CD4-positive, alpha-beta T cell treated with Interleukin-10 for 1 hour (primary cell): ENCODE data around the gene POLR1C.
"Not testable (repeated sequence)": the region's sequence is repeated elsewhere in the genome, so short reads cannot be mapped to it uniquely, and the experiment has no call there.

Experiments used
- DNase-seq: peaks from one replicate; pipeline ENCODE4 v3.0.0-alpha.2; 2020

Gene POLR1C, protein sequence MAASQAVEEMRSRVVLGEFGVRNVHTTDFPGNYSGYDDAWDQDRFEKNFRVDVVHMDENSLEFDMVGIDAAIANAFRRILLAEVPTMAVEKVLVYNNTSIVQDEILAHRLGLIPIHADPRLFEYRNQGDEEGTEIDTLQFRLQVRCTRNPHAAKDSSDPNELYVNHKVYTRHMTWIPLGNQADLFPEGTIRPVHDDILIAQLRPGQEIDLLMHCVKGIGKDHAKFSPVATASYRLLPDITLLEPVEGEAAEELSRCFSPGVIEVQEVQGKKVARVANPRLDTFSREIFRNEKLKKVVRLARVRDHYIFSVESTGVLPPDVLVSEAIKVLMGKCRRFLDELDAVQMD

DNA sequence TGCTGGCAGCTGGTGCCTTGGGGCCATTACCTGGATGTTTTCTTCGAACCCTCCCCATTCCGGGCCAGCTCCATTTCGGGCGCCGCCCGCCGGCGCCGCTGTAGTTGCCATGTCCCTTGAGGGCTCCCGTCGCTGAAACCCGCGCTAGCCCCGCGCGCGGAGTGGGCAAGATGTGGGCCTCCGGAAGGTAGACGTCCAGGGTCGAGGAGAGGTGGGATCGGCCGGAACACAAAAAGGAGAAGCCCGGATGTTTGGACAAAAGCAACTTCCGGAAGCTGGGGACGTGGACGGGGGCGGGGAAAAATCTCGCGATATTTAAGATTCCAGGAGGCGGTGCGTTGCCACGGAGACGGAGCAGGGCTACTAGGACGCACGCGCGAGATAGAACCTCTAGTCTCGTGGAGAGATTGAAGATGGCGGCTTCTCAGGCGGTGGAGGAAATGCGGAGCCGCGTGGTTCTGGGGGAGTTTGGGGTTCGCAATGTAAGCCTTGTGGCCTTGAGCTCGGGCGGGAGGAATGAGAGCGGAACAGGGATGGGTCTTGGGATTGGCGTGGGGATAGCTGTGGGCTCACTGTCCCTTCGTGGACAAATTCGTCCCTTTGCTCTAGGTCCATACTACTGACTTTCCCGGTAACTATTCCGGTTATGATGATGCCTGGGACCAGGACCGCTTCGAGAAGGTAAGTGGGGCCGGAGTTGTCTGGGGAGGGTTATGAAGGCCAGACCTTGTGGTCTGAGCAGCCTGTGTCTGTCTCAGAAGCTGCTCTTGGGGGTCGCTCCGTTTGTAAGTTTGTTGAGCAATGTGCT lies at the start of gene POLR1C, which contains the start of gene YIPF3:
TSS of gene POLR1C (plus strand) at position 393 of the 808 bp plus-strand sequence. CDS start at position 414, 21 bp downstream.
TSS of gene YIPF3 (minus strand) at position 230 of the 808 bp plus-strand sequence. CDS start at position 111, 119 bp downstream.
- DNase-seq: peak; percentile 96

DNA sequence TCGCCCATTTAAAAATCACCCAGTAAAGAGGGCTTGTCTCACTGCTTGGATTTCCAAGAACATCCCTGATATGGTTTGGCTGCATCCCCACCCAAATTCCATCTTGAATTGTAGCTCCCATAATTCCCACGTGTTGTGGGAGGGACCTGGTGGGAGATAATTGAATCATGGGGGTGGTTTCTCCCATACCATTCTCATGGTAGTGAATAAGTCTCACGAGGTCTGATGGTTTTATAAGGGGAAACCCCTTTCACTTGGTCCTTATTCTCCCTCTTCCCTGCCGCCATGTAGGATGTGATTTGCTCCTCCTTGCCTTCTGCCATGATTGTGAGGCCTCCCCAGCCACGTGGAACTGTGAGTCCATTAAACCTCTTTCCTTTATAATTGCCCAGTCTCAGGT lies 49.6 kb upstream of the POLR1C start:
- DNase-seq: not testable (repeated sequence)

DNA sequence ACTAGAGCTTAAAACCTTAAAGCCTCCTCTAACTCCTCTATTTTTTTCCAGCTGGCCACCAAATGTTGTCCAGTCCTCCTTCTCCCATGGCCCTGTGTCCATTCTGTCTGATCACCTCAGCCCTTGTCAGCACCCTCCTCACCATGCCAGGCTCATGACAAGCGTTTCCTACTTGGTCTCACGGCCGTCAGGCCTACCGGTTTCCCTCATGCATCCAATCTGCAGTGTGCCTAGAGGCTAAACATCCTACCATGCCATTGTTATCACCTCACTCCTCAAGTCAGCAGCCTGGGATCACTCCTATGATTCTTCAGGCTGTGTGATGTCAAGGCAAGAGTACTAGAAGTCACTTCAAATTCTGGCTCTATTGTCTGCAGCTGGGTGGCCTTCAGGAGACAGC lies 49.1 kb upstream of the POLR1C start:
- DNase-seq: no peak

DNA sequence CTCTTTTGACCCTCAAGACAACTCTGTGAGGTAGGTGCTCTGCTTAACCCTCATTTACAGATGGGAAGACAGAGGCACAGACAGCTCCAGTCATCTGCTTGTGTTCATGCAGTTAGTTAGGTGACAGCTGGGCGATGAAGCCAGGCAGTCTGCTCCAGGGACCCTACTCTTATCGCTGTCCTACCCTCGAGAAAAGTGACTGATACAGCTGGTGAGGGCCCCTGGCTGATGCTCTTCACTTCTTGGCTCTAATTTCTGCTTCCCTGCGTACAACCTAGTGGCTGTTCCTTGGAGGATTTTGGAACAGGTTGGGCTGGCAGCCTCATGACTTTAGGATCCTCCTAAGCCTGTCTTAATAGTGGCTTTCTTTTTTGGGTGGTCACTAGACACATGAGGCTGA lies 48.6 kb upstream of the POLR1C start:
- DNase-seq: no peak

DNA sequence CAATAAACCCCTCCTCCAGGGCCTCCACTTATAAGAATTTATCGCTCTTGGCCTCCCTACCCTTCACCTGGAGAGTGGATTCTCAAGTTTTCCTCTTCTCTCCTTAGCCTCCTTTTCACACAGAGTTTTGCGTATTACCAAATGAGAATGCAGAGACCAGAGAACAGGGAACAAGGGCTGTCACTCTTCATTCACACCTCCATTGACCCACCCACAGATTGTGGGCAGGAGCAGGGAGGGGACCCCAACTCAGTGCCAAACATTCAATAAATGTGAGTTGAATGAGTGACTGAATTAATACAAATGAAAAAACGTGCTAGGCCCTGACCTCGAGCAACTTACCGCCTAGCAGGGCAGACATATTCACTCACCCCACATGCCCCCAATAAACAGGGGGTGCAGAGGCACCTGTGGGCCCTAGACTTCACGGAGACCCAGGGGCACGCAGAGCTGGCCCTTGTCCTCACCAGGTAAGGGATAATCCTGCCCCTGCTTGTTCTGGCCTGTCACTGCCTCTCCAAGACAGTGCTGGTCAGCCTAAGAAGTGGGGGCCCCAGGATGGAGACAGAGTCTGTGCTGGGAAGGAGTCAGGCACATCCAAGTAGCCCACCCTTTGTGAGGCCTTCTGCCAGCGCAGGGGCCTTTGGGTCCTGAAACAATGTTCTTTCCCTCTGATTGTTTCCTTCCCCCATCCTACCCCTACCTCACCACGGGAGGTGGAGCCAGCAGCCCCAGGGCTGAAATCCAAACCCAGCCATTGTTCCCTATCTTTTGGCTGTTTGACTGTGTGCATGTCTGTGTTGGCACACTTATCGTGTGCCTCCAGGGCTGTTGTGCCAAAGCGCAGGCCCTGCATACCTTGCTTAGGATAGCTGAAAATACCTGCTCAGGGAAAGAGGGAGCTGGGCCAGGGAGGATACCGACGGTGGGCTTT lies 47.9 kb upstream of the POLR1C start:
- no peak for DNase-seq

DNA sequence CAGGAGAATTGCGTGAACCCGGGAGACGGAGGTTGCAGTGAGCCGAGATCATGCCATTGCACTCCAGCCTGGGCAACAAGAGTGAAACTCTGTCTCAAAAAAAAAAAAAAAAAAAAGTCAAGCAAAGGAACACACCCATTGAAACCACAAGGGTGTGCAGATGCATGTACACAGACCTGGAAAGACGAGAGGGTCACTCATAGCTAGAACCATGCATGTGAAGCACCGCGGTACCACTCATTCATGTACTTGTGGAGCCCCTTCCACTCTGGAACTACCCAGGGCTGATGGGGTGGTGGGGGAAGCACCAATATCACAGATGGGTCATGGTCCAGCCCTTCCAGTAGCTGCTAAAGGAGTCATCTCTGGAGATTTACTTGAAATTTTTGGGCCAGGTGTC lies 46.9 kb upstream of the POLR1C start:
- no peak for DNase-seq

DNA sequence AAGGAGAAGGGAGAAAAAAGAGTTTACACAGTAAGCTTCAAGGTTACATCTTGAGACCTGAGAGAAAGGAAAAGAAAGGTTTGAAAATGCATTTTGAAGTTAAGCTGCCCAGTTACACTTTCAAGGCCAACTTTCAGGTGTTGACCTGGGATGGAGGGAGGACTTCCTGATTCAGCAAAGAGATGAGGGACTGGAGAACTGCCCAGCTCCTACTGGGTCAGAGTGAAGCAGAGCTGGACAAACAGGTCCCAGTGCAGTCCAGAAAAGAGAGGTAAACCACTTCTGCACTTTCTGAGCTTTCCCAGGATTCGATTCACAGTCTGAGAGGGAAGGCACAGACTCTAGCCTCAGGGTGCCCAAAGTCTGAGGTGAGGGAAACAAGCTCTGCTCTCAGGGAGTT lies 45.5 kb upstream of the POLR1C start:
- no peak for DNase-seq

DNA sequence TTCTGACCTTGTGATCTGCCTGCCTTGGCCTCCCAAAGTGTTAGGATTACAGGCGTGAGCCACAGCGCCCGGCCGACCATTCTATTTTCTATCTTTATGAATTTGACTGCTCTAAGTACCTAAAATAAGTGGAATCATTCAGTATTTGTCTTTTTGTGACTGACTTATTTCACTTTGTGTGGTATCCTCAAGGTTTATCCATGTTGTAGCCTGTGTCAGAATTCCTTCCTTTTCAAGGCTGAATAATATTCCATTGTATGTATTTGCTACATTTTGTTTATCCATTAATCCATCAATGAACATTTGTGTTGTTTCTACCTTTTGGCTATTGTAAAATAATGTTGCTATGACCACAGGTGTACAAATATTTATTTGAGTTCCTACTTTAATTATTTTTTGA lies 44.4 kb upstream of the POLR1C start:
- DNase-seq: no peak

DNA sequence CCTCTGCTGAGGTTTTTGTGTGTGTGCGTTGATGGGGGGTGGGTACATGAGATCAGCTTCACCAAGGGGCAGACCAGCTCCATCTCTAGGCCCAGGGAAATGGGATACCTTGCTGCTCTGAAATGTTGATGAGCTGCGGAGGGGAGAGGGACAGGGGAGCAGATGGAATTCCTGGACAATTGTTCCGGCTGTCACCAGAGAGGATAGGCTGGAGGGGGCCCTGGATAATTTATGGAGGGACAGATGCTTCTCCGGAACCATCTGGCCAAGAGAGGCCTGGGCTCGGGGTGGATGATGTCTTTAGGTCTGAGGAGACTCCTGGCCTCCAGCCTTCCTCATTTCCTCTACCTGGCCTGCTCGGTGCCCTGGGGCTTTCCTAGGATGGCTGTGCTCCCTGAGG lies 41.4 kb upstream of the POLR1C start:
- no peak for DNase-seq

DNA sequence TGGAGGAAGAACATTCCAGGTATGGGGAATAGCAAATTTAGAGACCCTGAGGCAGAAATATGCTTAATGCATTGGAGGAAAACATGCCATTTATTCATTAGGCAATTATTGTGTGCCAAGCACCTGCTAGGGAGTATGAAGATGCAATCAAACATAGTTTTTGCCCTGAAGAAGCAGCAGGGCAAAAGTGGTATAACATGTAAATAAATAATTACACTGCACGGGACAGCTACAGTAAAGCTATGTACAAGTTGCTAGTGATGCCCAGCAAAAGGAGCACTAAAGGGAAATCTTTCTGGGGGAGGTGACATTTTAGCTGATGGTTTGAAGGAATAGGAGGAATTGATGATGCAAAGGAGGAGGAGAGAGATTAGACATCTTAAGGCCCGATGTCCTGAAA lies 40.1 kb upstream of the POLR1C start:
- DNase-seq: peak; percentile 21

DNA sequence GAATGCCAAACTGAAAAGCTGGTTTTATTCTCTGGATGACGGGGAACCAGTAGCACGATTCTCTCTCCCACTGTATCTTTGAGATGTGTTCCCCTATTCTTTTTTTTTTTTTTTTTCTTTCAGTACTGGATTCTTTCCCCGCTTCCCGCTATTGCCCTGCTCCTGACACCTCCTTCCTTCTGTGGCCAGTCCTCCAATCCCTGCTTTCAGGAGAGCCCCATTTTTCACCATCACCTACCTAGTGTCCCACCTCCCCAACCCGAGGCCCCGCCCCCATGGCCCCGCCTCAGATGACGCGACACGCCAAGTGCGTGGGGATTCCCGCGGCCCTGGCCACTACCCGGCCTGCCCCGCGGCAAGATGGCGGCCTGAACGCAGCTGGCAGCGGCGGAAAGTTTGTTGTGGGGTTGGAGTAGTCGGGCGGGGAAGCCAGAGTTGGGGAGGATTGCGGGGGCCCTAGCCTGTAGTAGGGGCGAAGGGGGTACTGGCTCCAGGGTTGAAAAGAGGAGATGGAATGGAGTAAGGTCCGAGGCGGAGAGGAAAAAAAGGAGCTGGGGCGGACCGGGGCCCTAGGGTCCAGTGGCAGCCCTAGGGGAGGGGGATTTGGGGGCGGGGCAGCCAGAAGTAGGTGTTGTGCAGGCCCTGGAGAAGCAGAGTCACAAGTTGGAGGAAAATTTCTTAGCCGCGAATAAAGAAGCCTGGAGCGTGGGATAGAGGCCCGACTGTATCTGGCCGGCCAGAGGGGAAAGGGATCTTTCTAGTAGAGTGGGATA lies 39.5 kb upstream of the POLR1C start, which contains the start of gene TJAP1:
TSS of gene TJAP1 (plus strand) at position 336 of the 773 bp plus-strand sequence. CDS start 21,432 bp downstream, outside the sequence.
- DNase-seq: peak; percentile 97

DNA sequence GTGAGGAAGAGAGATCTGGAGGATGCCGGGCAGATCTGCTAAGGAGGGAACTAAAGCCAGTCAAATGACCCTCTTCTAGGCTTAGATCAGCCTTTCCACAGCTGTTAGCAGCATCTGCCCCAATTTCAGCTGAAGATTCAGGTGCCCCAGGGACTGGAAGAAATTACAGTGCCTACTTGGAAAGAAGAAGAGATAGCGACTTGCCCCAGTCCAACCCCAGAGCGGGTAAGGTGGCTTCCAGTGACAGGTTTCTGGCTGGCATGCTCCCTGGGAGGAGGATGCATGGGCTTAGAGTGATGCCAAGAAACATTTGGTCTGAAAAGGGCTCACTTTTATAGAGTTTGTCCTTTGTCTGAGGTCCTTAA lies 38.9 kb upstream of the POLR1C start:
- DNase-seq: peak; percentile 24

DNA sequence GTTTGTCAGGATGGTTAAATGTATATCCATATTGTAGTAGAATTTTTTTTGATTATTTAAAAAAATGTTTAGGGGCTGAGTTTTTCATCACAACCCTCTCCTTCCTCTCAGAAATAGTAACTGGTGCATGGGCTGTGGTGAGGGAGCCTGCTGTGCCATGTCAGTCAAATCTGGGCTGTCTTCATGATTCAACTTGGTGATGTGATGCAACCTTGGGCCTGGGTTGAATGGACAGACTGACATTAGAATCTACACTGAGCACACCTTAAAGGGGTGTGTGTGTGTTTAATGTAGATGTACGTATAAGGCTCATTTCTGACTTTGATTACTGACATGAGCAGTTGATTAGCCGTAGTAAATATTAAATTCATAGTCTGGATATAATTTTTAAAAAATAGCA lies 35.8 kb upstream of the POLR1C start:
- DNase-seq: no peak

DNA sequence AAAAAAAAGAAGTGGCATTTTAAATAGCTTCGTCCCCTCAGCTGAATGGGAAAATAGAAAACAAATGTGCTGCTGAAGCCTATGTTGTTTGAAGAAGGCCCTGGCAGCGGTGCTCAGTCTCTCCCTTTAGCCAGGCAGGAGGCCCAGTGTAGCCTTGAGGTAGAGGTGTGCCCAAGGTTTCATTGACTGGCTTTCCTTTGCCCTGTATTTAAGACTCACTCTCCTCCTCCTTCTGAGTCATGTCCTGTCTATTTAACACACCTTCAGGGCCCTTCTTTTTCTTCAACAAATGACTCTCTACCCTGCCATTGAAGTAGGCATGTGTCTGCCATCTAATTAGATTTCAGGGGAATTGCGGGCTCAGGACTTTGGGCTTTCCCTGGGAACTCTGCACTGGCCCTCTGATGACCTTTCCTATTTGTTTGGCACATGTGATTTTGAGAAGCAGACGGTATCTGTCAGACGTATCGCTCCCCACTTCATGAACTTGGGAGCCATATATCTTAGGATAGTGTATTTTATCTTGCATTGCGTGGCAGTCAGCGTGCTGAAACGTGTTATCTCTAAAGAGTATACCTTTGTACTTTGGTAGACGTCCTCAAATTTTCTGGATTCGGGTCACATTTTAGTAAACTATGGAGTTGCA lies 35.2 kb upstream of the POLR1C start:
- no peak for DNase-seq

DNA sequence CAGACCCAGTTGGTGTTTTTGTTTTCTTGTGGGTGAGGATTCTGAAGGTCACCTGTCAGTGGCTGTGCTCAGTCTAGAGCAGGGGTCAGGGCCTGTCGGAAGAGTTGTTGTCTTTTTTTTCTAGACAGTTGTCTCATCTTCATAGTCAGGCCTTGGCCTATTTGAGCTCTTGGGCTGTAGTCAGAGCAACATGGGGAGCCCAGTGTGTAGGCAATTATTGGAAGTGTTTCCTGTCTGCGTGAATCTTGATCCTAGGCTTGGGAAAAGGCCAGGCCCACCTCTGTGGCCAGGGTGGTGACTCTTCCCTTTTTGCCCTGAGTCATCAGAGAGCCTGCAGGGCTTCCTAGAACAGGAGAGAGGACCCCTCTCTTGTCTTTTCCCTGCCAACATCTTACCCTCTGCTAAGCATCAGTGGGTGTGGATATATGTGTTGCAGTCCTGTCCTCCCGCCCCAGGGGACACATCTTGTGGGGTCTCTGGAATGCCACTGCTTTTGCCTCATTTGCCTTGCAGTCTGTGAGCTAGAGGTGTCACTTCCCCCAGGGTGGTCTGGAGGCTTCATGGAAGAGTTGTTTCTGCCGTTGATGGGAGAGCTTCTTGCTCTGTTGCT lies 28.1 kb upstream of the POLR1C start:
- no peak for DNase-seq

DNA sequence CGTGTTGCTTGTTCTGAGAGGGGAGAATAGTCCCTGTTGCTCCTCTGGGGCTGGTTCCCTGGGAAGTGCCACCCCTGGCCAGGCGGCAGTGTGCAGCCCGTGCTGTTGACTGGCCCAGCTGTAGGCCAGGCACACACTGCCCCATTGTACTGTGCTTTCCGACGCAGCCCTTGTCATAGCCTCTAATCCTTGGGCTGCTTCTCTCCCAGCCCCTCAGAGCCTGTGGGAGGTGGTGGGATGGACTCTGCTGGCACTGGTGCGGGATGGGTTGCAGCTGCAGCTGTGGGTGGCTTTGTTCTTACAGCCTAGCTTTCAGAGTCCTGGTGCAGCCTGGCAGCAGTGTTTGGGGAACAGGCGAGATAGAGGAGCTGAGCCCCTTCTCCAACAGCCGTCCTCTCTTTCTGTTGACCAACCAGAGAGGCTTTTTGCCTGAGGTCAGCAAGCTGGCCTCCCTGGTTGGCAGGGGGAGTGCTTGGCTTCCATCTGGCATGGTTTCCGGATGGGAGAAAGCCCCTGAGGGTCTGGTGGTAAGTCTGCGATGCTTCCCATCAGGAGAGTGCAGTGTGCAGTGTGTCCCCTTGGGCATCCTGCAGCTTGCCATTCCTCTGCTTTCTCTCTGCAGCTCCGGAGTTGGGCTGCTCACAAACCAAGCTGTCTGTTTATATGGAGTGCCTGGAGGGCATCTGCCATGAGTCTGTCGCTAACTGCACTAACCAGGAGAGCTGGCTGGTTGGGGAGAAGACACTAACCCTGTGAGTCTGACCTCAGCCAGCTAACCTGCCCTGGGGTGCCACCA lies 27.4 kb upstream of the POLR1C start:
- no peak for DNase-seq

DNA sequence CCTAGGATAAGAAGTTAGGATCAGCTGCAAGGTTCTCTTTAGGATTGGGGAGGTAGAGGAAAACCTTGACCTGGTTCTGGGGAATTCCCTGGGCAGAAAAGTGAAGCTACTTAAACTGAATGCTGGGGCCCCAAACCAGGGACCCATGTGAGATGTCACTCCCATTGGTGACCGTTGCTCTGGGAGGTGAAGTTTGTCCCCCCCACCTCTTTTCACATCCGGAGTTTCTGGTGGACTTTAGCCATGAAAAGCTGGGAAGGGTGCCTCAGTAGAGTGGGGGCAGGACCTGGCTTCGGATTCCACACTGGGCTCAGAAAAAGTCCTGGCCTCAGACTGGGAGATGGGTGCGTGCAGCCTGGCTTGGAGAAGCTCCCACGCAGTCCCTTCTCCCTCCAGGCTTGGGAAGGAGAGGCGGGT lies 26.4 kb upstream of the POLR1C start:
- no peak for DNase-seq

DNA sequence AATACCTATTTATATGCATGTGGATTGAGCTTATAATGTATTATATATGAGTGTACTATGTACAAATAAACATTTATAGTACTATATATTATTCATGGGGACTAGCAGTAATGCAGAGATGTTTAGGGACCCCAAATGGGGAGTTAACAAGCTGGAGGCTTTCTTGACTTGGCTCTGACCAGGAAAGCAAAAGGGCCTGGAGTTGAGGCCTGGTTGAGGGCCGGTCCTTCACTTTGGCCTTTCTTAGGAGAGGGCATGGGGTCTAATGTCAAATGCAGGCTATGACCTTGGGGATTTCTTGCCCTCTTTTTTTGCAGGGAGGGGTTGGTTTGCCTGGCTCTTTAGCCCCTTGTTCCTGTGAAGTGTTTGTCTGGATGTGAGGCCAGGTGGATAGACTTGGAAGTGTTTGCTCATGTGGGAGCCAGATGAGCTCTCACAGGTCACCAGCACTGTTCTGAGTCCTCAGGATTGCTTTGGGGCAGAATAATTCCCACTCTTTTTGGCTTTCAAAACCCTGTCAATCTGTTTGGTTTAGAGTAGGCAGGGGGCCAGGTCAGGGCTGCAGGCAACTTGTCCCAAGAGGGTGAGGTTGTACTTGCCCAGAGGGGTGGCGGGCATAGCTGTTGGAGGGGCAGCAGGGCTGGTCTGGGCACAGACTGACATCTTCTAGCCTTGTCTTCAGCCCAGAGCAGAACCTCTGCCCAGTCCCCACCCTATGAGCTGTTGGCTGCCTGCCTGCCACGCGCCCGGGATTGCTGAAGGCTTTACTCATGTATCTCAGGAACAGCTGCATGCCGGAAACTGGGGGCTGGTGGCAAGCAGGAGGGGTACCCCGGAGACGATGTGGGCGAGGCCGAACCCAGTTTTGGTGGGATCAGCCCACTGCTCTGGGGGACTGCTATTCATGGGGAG lies 24.9 kb upstream of the POLR1C start:
- DNase-seq: no peak

DNA sequence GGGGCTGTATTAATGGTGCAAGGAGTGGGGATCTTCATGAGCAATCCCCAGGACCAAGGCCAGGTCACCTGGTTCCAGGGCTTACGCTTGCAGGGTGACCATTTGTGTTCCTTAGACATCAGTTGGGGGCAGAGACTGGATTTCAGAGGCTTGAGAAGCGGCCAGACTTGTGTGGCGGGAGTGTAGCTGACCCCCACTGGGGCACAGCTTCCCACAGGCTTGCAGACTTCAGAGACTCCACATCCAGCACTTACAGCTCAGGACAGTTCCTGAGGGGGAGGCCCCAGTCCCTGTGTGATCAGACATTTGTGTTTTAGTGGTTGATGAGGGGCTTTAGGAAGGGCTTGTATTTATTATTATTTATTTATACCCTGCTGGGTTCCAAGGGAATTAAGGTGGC lies 24.2 kb upstream of the POLR1C start:
- DNase-seq: no peak
